ENCODE measurements around the gene GNAI3. TPM values are rescaled to one million over a fixed set of nuclear protein-coding genes. Genes with fewer than 3 reads are reported as not detected.
A peak's percentile ranks its signal among the peaks of the same experiment; 100 is the strongest.

The GNAI3 gene
- total and polyA plus RNA-seq, 2 donors (not counting 3 experiments of a cell fraction or from before 2014, with no cell fraction given), result 5.0 to 14.0 TPM

DNA sequence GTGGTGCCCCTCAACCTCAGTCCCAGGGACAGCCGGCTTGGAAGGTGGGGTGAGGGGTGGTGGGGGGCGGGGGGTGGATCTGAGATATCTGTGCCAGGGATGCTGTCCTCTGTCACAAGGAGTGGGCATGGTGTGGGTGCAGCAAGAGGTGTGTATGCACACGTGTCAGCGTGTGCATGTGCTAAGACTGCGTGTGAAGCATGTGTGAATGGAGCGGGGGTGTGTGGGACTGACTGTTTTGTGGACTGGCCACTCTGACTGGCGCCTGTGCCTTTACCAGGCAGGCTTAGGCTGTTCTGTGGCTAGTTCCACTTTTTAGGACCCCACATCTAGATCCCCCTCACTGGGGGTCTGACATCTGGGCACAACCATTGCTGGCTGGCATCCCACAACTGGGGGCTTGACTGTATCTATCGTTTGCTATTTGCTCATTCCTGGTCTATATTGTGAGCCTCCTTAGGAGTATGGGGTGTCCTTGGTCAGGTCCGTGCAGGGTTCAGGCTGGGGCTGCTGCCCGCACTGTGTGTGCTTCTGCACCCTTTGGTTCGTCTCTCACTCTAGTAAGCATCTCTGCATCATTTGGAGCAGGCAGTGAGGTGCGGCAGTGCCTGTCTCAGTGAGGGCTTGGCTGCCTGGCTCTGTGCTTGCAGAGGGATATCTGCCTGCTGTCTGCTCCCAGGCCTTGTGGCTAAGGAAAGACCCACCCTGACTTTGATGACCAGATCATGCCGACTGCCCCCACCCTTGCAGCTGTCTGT lies 73.1 kb downstream of the GNAI3 start:
- peak; percentile 44 for FAIRE-seq
- no peak overlapping the region for H2AFZ ChIP-seq (ENCODE audit: low read depth, low read length)
- peaks cover 0 to 3% of the 10 kb centered on the region in 2 experiments for H3K36me3 ChIP-seq (ENCODE audit: control insufficient read depth in 2 of 2, extremely low read depth in 1 of 2, insufficient read depth in 2 of 2, low read length in 2 of 2)
- no peaks in the 10 kb centered on the region for H4K20me1 ChIP-seq (replicated peaks; ENCODE audit: control insufficient read depth, extremely low read depth, insufficient read depth, low read length)
- DNase-seq (ENCODE audit: low read depth, low spot score), result no peak
- H3K79me2 ChIP-seq (ENCODE audit: control insufficient read depth, insufficient read depth, low read length), result peaks cover 51% of the 10 kb centered on the region
- intact Hi-C loops (cut with micrococcal nuclease) (loop anchor here (1.0 kb wide), 1 partner anchor 75 kb away; no protein-coding TSS in a partner anchor), dilution Hi-C loops (cut with MboI; ENCODE audit: extremely low pct_ligation_motif_present, low sequenced_read_pairs) (no loop called here)
- ChIA-PET CTCF (interaction anchor here (1.1 to 1.5 kb wide), 2 partner anchors 19 to 153 kb away, joined by 6 read pairs; no protein-coding TSS in a partner anchor), POLR2A (no interaction called here)
- no peak for TF ChIP-seq POLR2AphosphoS5 (IDR thresholded peaks at IDR 0.05; ENCODE audit: insufficient read depth, low read depth, low read length)
- TF ChIP-seq MAX (IDR thresholded peaks at IDR 0.05; ENCODE audit: insufficient read depth, insufficient read length), result peak; percentile 76
- H3K9me3 ChIP-seq (replicated peaks; ENCODE audit: control insufficient read depth, insufficient read depth, low read length), result no peaks in the 10 kb centered on the region
- no peaks in the 10 kb centered on the region for H3K9me1 ChIP-seq (replicated peaks; ENCODE audit: control insufficient read depth, extremely low read depth, insufficient read depth, low read length)
- H3K4me3 ChIP-seq (replicated peaks in 1 of 3; ENCODE audit: insufficient read depth in 1 of 3, low read depth in 1 of 3, low read length in 3 of 3), result peak overlapping the region; percentile 5 to 76 (median 46)
- H3K4me1 ChIP-seq (ENCODE audit: control insufficient read depth, extremely low read depth, insufficient read depth, low read length), result peaks cover 42% of the 10 kb centered on the region
- H3K9ac ChIP-seq (replicated peaks; ENCODE audit: extremely low read depth, insufficient read depth, low read length), result peak overlapping the region; percentile 37
- peak overlapping the region; percentile 25 for H3K27ac ChIP-seq (ENCODE audit: insufficient read depth, low read depth, low read length)
- BruUV-seq (replicated peaks), result TSS peak; percentile 3
- no peaks in the 10 kb centered on the region for H3K27me3 ChIP-seq (ENCODE audit: control insufficient read depth in 2 of 2, insufficient read depth in 2 of 2, low read length in 2 of 2)
- H3K4me2 ChIP-seq (ENCODE audit: insufficient read depth, low read length), result peak overlapping the region; percentile 39

- dilution Hi-C loops (cut with MboI; ENCODE audit: extremely low pct_ligation_motif_present, low sequenced_read_pairs), result no loop called here
Observed at GRCh38 chr1:109622137-109622892, 73.9 kb downstream of the GNAI3 start.

More at GRCh38 chr1:109622137-109622892, 73.9 kb downstream of the GNAI3 start:
- Histone ChIP-seq H2AFZ (ENCODE audit: low read depth, low read length) (no peak overlapping the region), H3K4me1 (ENCODE audit: control insufficient read depth, extremely low read depth, insufficient read depth, low read length) (peaks cover 34% of the 10 kb centered on the region), H3K27ac (ENCODE audit: insufficient read depth, low read depth, low read length) (no peak overlapping the region), H3K9me1 (replicated peaks; ENCODE audit: control insufficient read depth, extremely low read depth, insufficient read depth, low read length) (no peaks in the 10 kb centered on the region), H3K4me2 (ENCODE audit: insufficient read depth, low read length) (peak overlapping the region; percentile 39), H3K4me3 (replicated peaks in 1 of 3; ENCODE audit: insufficient read depth in 1 of 3, low read depth in 1 of 3, low read length in 3 of 3) (no peak overlapping the region), H3K9me3 (replicated peaks; ENCODE audit: control insufficient read depth, insufficient read depth, low read length) (no peaks in the 10 kb centered on the region), H3K36me3 (ENCODE audit: control insufficient read depth in 2 of 2, extremely low read depth in 1 of 2, insufficient read depth in 2 of 2, low read length in 2 of 2) (peaks cover 0 to 10% of the 10 kb centered on the region in 2 experiments), H3K79me2 (ENCODE audit: control insufficient read depth, insufficient read depth, low read length) (peaks cover 51% of the 10 kb centered on the region), H4K20me1 (replicated peaks; ENCODE audit: control insufficient read depth, extremely low read depth, insufficient read depth, low read length) (no peaks in the 10 kb centered on the region), H3K9ac (replicated peaks; ENCODE audit: extremely low read depth, insufficient read depth, low read length) (no peak overlapping the region), H3K27me3 (ENCODE audit: control insufficient read depth in 2 of 2, insufficient read depth in 2 of 2, low read length in 2 of 2) (no peaks in the 10 kb centered on the region)
- TF ChIP-seq MYC (IDR thresholded peaks at IDR 0.05; ENCODE audit: low read depth, low read length), result no peak
- TF ChIP-seq EZH2 (IDR thresholded peaks at IDR 0.05; ENCODE audit: borderline replicate concordance, low read depth, low read length, severe bottlenecking), result no peak
- TF ChIP-seq FOS (IDR thresholded peaks at IDR 0.05; ENCODE audit: borderline replicate concordance, insufficient read depth, low read length), result no peak
- no peak for TF ChIP-seq POLR2AphosphoS5 (IDR thresholded peaks at IDR 0.05; ENCODE audit: insufficient read depth, low read depth, low read length)
- no peak for TF ChIP-seq GATA2 (IDR thresholded peaks at IDR 0.05; ENCODE audit: insufficient read depth, insufficient read length, low read depth, low read length)
- TF ChIP-seq MAX (IDR thresholded peaks at IDR 0.05; ENCODE audit: insufficient read depth, insufficient read length), result no peak
- TF ChIP-seq, protein P1, sequence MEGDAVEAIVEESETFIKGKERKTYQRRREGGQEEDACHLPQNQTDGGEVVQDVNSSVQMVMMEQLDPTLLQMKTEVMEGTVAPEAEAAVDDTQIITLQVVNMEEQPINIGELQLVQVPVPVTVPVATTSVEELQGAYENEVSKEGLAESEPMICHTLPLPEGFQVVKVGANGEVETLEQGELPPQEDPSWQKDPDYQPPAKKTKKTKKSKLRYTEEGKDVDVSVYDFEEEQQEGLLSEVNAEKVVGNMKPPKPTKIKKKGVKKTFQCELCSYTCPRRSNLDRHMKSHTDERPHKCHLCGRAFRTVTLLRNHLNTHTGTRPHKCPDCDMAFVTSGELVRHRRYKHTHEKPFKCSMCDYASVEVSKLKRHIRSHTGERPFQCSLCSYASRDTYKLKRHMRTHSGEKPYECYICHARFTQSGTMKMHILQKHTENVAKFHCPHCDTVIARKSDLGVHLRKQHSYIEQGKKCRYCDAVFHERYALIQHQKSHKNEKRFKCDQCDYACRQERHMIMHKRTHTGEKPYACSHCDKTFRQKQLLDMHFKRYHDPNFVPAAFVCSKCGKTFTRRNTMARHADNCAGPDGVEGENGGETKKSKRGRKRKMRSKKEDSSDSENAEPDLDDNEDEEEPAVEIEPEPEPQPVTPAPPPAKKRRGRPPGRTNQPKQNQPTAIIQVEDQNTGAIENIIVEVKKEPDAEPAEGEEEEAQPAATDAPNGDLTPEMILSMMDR (IDR thresholded peaks at IDR 0.05; ENCODE audit: extremely low read depth in 1 of 2, insufficient read depth in 1 of 2, low read depth in 1 of 2, low read length in 2 of 2), result no peak
- TF ChIP-seq POLR2A (IDR thresholded peaks at IDR 0.05; ENCODE audit: low read depth, low read length), result no peak
- TF ChIP-seq JUN (IDR thresholded peaks at IDR 0.05; ENCODE audit: borderline replicate concordance, insufficient read depth, insufficient read length, low read depth), result no peak
- DNase-seq (ENCODE audit: low read depth, low spot score) (no peak), FAIRE-seq (no peak)
- ChIA-PET CTCF (interaction anchor here (1.1 kb wide), 1 partner anchor 19 kb away, joined by 6 read pairs; no protein-coding TSS in a partner anchor), POLR2A (no interaction called here)
- BruUV-seq (replicated peaks), result no TSS peak
- intact Hi-C loops (cut with micrococcal nuclease), result no loop called here

Measured in endothelial cell of umbilical vein (primary cell).